Activated T-cell treated with anti-CD3 and anti-CD28 coated beads for 48 hours (primary cell): ENCODE results near the gene CLEC6A.
A peak's percentile ranks its signal among the peaks of the same experiment; 100 is the strongest.
"Not testable (repeated sequence)": the region's sequence is repeated elsewhere in the genome, so short reads cannot be mapped to it uniquely, and the experiment has no call there.

Experiments used
- DNase-seq: peaks from one replicate; pipeline ENCODE4 v3.0.0-alpha.2; 2020; ENCODE audit warnings: low read depth

Gene CLEC6A

GRCh38 chr12:8455727-8456360, at the start of gene CLEC6A:
CLEC6A (plus strand) TSS chr12:8455962; CDS start chr12:8456112, 150 bp downstream.
- no peak for DNase-seq

- DNase-seq, result not testable (repeated sequence)
Observed at GRCh38 chr12:8419576-8419975, 36.2 kb upstream of the CLEC6A start.

- DNase-seq, result no peak
Observed at GRCh38 chr12:8420506-8420905, 35.3 kb upstream of the CLEC6A start.

- not testable (repeated sequence) for DNase-seq
Observed at GRCh38 chr12:8444536-8445278, 11.1 kb upstream of the CLEC6A start.

GRCh38 chr12:8445731-8446130, 10.0 kb upstream of the CLEC6A start:
- no peak for DNase-seq

- DNase-seq, result no peak
Observed at GRCh38 chr12:8446642-8447547, 8.9 kb upstream of the CLEC6A start.

GRCh38 chr12:8449355-8449859, 6.4 kb upstream of the CLEC6A start:
- DNase-seq, result no peak

- DNase-seq, result no peak
Observed at GRCh38 chr12:8452036-8452435, 3.7 kb upstream of the CLEC6A start.

- DNase-seq, result no peak
Observed at GRCh38 chr12:8453021-8453513, 2.7 kb upstream of the CLEC6A start.

- DNase-seq, result no peak
Observed at GRCh38 chr12:8453796-8454195, 2.0 kb upstream of the CLEC6A start.

GRCh38 chr12:8455271-8455670, 491 bp upstream of the CLEC6A start:
- no peak for DNase-seq

GRCh38 chr12:8461426-8461825, 5.7 kb downstream of the CLEC6A start:
- no peak for DNase-seq

- DNase-seq, result no peak
Observed at GRCh38 chr12:8465301-8465996, 9.7 kb downstream of the CLEC6A start.

- DNase-seq, result no peak
Observed at GRCh38 chr12:8466241-8466640, 10.5 kb downstream of the CLEC6A start.

- DNase-seq, result no peak
Observed at GRCh38 chr12:8471090-8471489, 15.3 kb downstream of the CLEC6A start.

GRCh38 chr12:8475508-8476203, 19.9 kb downstream of the CLEC6A start:
- DNase-seq, result no peak

- DNase-seq, result no peak
Observed at GRCh38 chr12:8482571-8483061, 26.9 kb downstream of the CLEC6A start.

- DNase-seq, result no peak
Observed at GRCh38 chr12:8483079-8483478, 27.3 kb downstream of the CLEC6A start.

- no peak for DNase-seq
Observed at GRCh38 chr12:8491646-8492530, 36.1 kb downstream of the CLEC6A start.

- peak; percentile 17 for DNase-seq
Observed at GRCh38 chr12:8493084-8493483, 37.3 kb downstream of the CLEC6A start.
